Naive thymus-derived CD8-positive, alpha-beta T cell (primary cell): ENCODE measurements around the gene KRTAP5-1. TPM values are rescaled to one million over a fixed set of nuclear protein-coding genes. Genes with fewer than 3 reads are reported as not detected.
A peak's percentile ranks its signal among the peaks of the same experiment; 100 is the strongest.

ENCODE experiments used
- ATAC-seq, 2 donors: fragments of 150-1000 bp; cut with Tn5 transposase in 1 of 2; sonication (Bioruptor Pico), chemical (Tn5 transposase) in 1 of 2; 1 replicate in 1 of 2; 2 replicates in 1 of 2; pipeline ENCODE4 v1.10.0; 2021; ENCODE audit warnings: mild to moderate bottlenecking in 2 of 2, moderate library complexity in 2 of 2
- POLR2A ChIA-PET: fragments of 350-600 bp; sonication (Branson Sonifier 250); formaldehyde crosslinking; loops from one replicate; lab custom pipeline; 2021; ENCODE audit warnings: antibody characterized with exemption; lab: Charles Lee
- DNase-seq, 10 donors: peaks; one replicate each; pipeline versions ENCODE4 v3.0.0 to v3.0.0-alpha.2; 2020 to 2022
- H3K27ac Mint-ChIP-seq, 10 donors: one replicate each; pipeline ENCODE4 v1.8.0; 2020 to 2022; ENCODE audit warnings: mild to moderate bottlenecking in 10 of 10, mixed read lengths in 10 of 10, moderate library complexity in 4 of 10, inconsistent platforms in 1 of 10
- H3K27me3 Mint-ChIP-seq, 5 donors: one replicate each; pipeline ENCODE4 v1.8.0; 2021 to 2022; ENCODE audit warnings: mixed read lengths in 5 of 5
- H3K36me3 Mint-ChIP-seq, 3 donors: one replicate each; pipeline ENCODE4 v1.8.0; 2020 to 2022; ENCODE audit warnings: mixed read lengths in 3 of 3, mild to moderate bottlenecking in 2 of 3, inconsistent platforms in 1 of 3
- H3K4me1 Mint-ChIP-seq, 4 donors: one replicate each; pipeline ENCODE4 v1.8.0; 2021 to 2022; ENCODE audit warnings: mixed read lengths in 4 of 4
- H3K4me3 Mint-ChIP-seq, 10 donors: one replicate each; pipeline ENCODE4 v1.8.0; 2020 to 2022; ENCODE audit warnings: mild to moderate bottlenecking in 10 of 10, mixed read lengths in 10 of 10, moderate library complexity in 6 of 10, inconsistent platforms in 1 of 10
- H3K9me3 Mint-ChIP-seq, 9 donors: one replicate each; pipeline ENCODE4 v1.8.0; 2020 to 2022; ENCODE audit warnings: mixed read lengths in 9 of 9, mild to moderate bottlenecking in 3 of 9, inconsistent platforms in 1 of 9, moderate library complexity in 1 of 9
- polyA plus RNA-seq, 3 donors: library from polyadenylated mRNA; unstranded; fragments of 300-500 nt; fragmentation: Illumina TruSeq; gene quantifications; one replicate each; pipeline ENCODE4 v1.2.3, GENCODE V29; 2021
- total RNA-seq, 8 experiments: library from RNA in 2 of 8; stranded (reverse) in 2 of 8; gene quantifications; one replicate each; pipeline ENCODE4 v1.2.3 and lab custom pipeline; 2021 to 2026

KRTAP5-1 gene
- total and polyA plus RNA-seq, 5 experiments from 2014 or later = not detected

- no peaks in the 10 kb centered on the region for H3K4me1 Mint-ChIP-seq
- H3K27me3 Mint-ChIP-seq = peaks cover 2 to 12% (median 5%) of the 10 kb centered on the region in 5 donors
- H3K9me3 Mint-ChIP-seq = no peaks in the 10 kb centered on the region
- POLR2A ChIA-PET = interaction anchor here (1.2 kb wide), 2 partner anchors 9 to 19 kb away, joined by 3 to 4 read pairs; no protein-coding TSS in a partner anchor
- H3K4me3 Mint-ChIP-seq = no peak overlapping the region
- DNase-seq (peak in 1 of 10 donors; percentile 15), ATAC-seq (peak in 1 of 2 donors; percentile 13)
- H3K36me3 Mint-ChIP-seq = peaks cover 0 to 12% (median 3%) of the 10 kb centered on the region in 3 donors
- peak overlapping the region in 1 of 10 donors; percentile 28 for H3K27ac Mint-ChIP-seq
Measured at GRCh38 chr11:1555713-1556153, 29.4 kb downstream of the KRTAP5-1 start.

GRCh38 chr11:1554981-1555712 lies 29.9 kb downstream of the KRTAP5-1 start:
- Mint-ChIP-seq H3K36me3 (peaks cover 0 to 12% (median 3%) of the 10 kb centered on the region in 3 donors), H3K27ac (peak overlapping the region in 1 of 10 donors; percentile 28), H3K27me3 (peaks cover 2 to 15% (median 5%) of the 10 kb centered on the region in 5 donors), H3K9me3 (no peaks in the 10 kb centered on the region), H3K4me3 (no peak overlapping the region), H3K4me1 (no peaks in the 10 kb centered on the region)
- POLR2A ChIA-PET = interaction anchor here (1.2 kb wide), 1 partner anchor 10 kb away, joined by 4 read pairs; no protein-coding TSS in a partner anchor
- no peak for DNase-seq
- ATAC-seq = peak; percentile 19 to 24

- H3K4me3 Mint-ChIP-seq = peak overlapping the region in 1 of 10 donors; percentile 42
- DNase-seq = no peak
- no peak overlapping the region for H3K27ac Mint-ChIP-seq
- peaks cover 0 to 2% (median 0%) of the 10 kb centered on the region in 4 donors for H3K4me1 Mint-ChIP-seq
- POLR2A ChIA-PET = no interaction called here
- peaks cover 6 to 23% (median 9%) of the 10 kb centered on the region in 5 donors for H3K27me3 Mint-ChIP-seq
- peaks cover 0 to 12% (median 3%) of the 10 kb centered on the region in 3 donors for H3K36me3 Mint-ChIP-seq
- no peaks in the 10 kb centered on the region for H3K9me3 Mint-ChIP-seq
- ATAC-seq = peak in 1 of 2 donors; percentile 8
Measured at GRCh38 chr11:1553808-1554594, 31.1 kb downstream of the KRTAP5-1 start.

GRCh38 chr11:1549338-1550330 lies 35.4 kb downstream of the KRTAP5-1 start:
- no peak for DNase-seq
- POLR2A ChIA-PET = no interaction called here
- H3K4me1 Mint-ChIP-seq = peaks cover 2 to 10% (median 6%) of the 10 kb centered on the region in 4 donors
- H3K36me3 Mint-ChIP-seq = no peaks in the 10 kb centered on the region
- no peak overlapping the region for H3K27ac Mint-ChIP-seq
- H3K27me3 Mint-ChIP-seq = peaks cover 9 to 46% (median 18%) of the 10 kb centered on the region in 5 donors
- no peaks in the 10 kb centered on the region for H3K9me3 Mint-ChIP-seq
- H3K4me3 Mint-ChIP-seq = peak overlapping the region in 5 of 10 donors; percentile 7 to 50 (median 36)
- no peak for ATAC-seq

GRCh38 chr11:1548221-1549070 lies 36.6 kb downstream of the KRTAP5-1 start:
- DNase-seq = no peak
- H3K9me3 Mint-ChIP-seq = no peaks in the 10 kb centered on the region
- peaks cover 9 to 48% (median 18%) of the 10 kb centered on the region in 5 donors for H3K27me3 Mint-ChIP-seq
- H3K4me1 Mint-ChIP-seq = peaks cover 2 to 10% (median 6%) of the 10 kb centered on the region in 4 donors
- peak overlapping the region in 2 of 10 donors; percentile 19 to 34 for H3K27ac Mint-ChIP-seq
- H3K4me3 Mint-ChIP-seq = peak overlapping the region in 6 of 10 donors; percentile 11 to 50 (median 32)
- no peak for ATAC-seq
- H3K36me3 Mint-ChIP-seq = no peaks in the 10 kb centered on the region
- POLR2A ChIA-PET = interaction anchor here (1.1 kb wide), 1 partner anchor 22 kb away, joined by 4 read pairs; no protein-coding TSS in a partner anchor

GRCh38 chr11:1547467-1548098 lies 37.5 kb downstream of the KRTAP5-1 start:
- peaks cover 9 to 44% (median 18%) of the 10 kb centered on the region in 5 donors for H3K27me3 Mint-ChIP-seq
- no peaks in the 10 kb centered on the region for H3K36me3 Mint-ChIP-seq
- H3K9me3 Mint-ChIP-seq = no peaks in the 10 kb centered on the region
- ATAC-seq = no peak
- DNase-seq = no peak
- H3K4me3 Mint-ChIP-seq = peak overlapping the region in 8 of 10 donors; percentile 16 to 69 (median 36)
- H3K27ac Mint-ChIP-seq = no peak overlapping the region
- POLR2A ChIA-PET = interaction anchor here (1.1 to 1.9 kb wide), 2 partner anchors 23 to 26 kb away, joined by 4 to 28 read pairs; partner anchors contain the start of gene DUSP8
- H3K4me1 Mint-ChIP-seq = peaks cover 2 to 10% (median 6%) of the 10 kb centered on the region in 4 donors

GRCh38 chr11:1546536-1547466 lies 38.3 kb downstream of the KRTAP5-1 start:
- POLR2A ChIA-PET = interaction anchor here (1.4 to 1.9 kb wide), 2 partner anchors 23 to 27 kb away, joined by 5 to 28 read pairs; partner anchors contain the start of gene DUSP8
- no peaks in the 10 kb centered on the region for H3K36me3 Mint-ChIP-seq
- H3K27me3 Mint-ChIP-seq = peaks cover 9 to 45% (median 17%) of the 10 kb centered on the region in 5 donors
- no peaks in the 10 kb centered on the region for H3K9me3 Mint-ChIP-seq
- ATAC-seq = peak; percentile 81 to 83
- no peak overlapping the region for H3K27ac Mint-ChIP-seq
- peaks cover 2 to 10% (median 6%) of the 10 kb centered on the region in 4 donors for H3K4me1 Mint-ChIP-seq
- peak in 8 of 10 donors; percentile 32 to 67 (median 56) for DNase-seq
- H3K4me3 Mint-ChIP-seq = peak overlapping the region in 7 of 10 donors; percentile 7 to 64 (median 45)

GRCh38 chr11:1546077-1546535 lies 39.0 kb downstream of the KRTAP5-1 start:
- Mint-ChIP-seq H3K4me1 (peaks cover 2 to 10% (median 6%) of the 10 kb centered on the region in 4 donors), H3K27ac (no peak overlapping the region), H3K9me3 (no peaks in the 10 kb centered on the region), H3K36me3 (no peaks in the 10 kb centered on the region), H3K27me3 (peaks cover 9 to 48% (median 17%) of the 10 kb centered on the region in 5 donors), H3K4me3 (peak overlapping the region in 8 of 10 donors; percentile 7 to 64 (median 40))
- no peak for ATAC-seq
- DNase-seq = no peak
- POLR2A ChIA-PET = interaction anchor here (1.4 to 1.9 kb wide), 2 partner anchors 24 to 27 kb away, joined by 5 to 28 read pairs; partner anchors contain the start of gene DUSP8

GRCh38 chr11:1545432-1545831 lies 39.7 kb downstream of the KRTAP5-1 start:
- ATAC-seq = no peak
- POLR2A ChIA-PET = no interaction called here
- Mint-ChIP-seq H3K4me1 (peaks cover 2 to 10% (median 6%) of the 10 kb centered on the region in 4 donors), H3K27me3 (peaks cover 9 to 46% (median 17%) of the 10 kb centered on the region in 5 donors), H3K27ac (no peak overlapping the region), H3K36me3 (no peaks in the 10 kb centered on the region), H3K9me3 (no peaks in the 10 kb centered on the region), H3K4me3 (peak overlapping the region in 1 of 10 donors; percentile 51)
- DNase-seq = no peak
